ENCODE results near the gene AGFG1. TPM values are rescaled to one million over a fixed set of nuclear protein-coding genes. Genes with fewer than 3 reads are reported as not detected.
A peak's percentile ranks its signal among the peaks of the same experiment; 100 is the strongest.
"Not testable (repeated sequence)": the region's sequence is repeated elsewhere in the genome, so short reads cannot be mapped to it uniquely, and the experiment has no call there.

Gene AGFG1
- total RNA-seq, 1 donor from 2014 or later = 84.1 TPM

GRCh38 chr2:227515742-227516141, 43.8 kb downstream of the AGFG1 start:
- no peak for FAIRE-seq
- H3K4me3 Mint-ChIP-seq (ENCODE audit: unreplicated experiment) = no peak overlapping the region
- peak; percentile 11 for DNase-seq (ENCODE audit: low read depth)
- Histone ChIP-seq H3K9ac (ENCODE audit: low read length) (no peak overlapping the region), H2AFZ (ENCODE audit: low read depth, low read length) (no peak overlapping the region), H3K27me3 (ENCODE audit: insufficient read depth, low read length) (no peaks in the 10 kb centered on the region), H3K4me1 (ENCODE audit: insufficient read depth, low read length) (peaks cover 4% of the 10 kb centered on the region), H3K36me3 (ENCODE audit: insufficient read depth, low read length) (peaks cover 3% of the 10 kb centered on the region), H3K27ac (ENCODE audit: low read depth, low read length) (no peak overlapping the region), H3K9me3 (ENCODE audit: insufficient read depth, low read depth, low read length) (no peaks in the 10 kb centered on the region), H3K4me3 (ENCODE audit: insufficient read depth, low read depth, low read length) (no peak overlapping the region), H3K4me2 (ENCODE audit: low read length) (no peak overlapping the region), H3K79me2 (ENCODE audit: insufficient read depth, low read length) (peaks cover 98% of the 10 kb centered on the region), H4K20me1 (ENCODE audit: insufficient read depth, low read length) (peaks cover 90% of the 10 kb centered on the region)
- H3K9me3 Mint-ChIP-seq (ENCODE audit: unreplicated experiment) = no peaks in the 10 kb centered on the region
- H3K27me3 Mint-ChIP-seq (ENCODE audit: low read depth, unreplicated experiment) = no peaks in the 10 kb centered on the region
- TF ChIP-seq EZH2 (IDR thresholded peaks at IDR 0.05; ENCODE audit: insufficient read depth, low read length) (no peak), CTCF (IDR thresholded peaks at IDR 0.05; ENCODE audit: insufficient read depth, low read depth, low read length) (no peak)
- no peaks in the 10 kb centered on the region for H3K36me3 Mint-ChIP-seq (ENCODE audit: low read depth, unreplicated experiment)
- no peak overlapping the region for H3K27ac Mint-ChIP-seq (ENCODE audit: unreplicated experiment)
- peaks cover 58% of the 10 kb centered on the region for H3K4me1 Mint-ChIP-seq (ENCODE audit: low read depth, unreplicated experiment)

- Histone ChIP-seq H3K9me3 (ENCODE audit: insufficient read depth, low read depth, low read length) (no peaks in the 10 kb centered on the region), H3K4me3 (ENCODE audit: insufficient read depth, low read depth, low read length) (no peak overlapping the region), H3K9ac (ENCODE audit: low read length) (no peak overlapping the region), H3K4me2 (ENCODE audit: low read length) (peak overlapping the region; percentile 13), H3K27me3 (ENCODE audit: insufficient read depth, low read length) (no peaks in the 10 kb centered on the region), H3K79me2 (ENCODE audit: insufficient read depth, low read length) (peaks cover 97% of the 10 kb centered on the region), H3K36me3 (ENCODE audit: insufficient read depth, low read length) (peaks cover 10% of the 10 kb centered on the region), H4K20me1 (ENCODE audit: insufficient read depth, low read length) (peaks cover 82% of the 10 kb centered on the region), H3K27ac (ENCODE audit: low read depth, low read length) (no peak overlapping the region), H3K4me1 (ENCODE audit: insufficient read depth, low read length) (peaks cover 4% of the 10 kb centered on the region), H2AFZ (ENCODE audit: low read depth, low read length) (no peak overlapping the region)
- Mint-ChIP-seq H3K36me3 (ENCODE audit: low read depth, unreplicated experiment) (peaks cover 2% of the 10 kb centered on the region), H3K4me3 (ENCODE audit: unreplicated experiment) (no peak overlapping the region), H3K27ac (ENCODE audit: unreplicated experiment) (peak overlapping the region; percentile 83), H3K27me3 (ENCODE audit: low read depth, unreplicated experiment) (no peaks in the 10 kb centered on the region), H3K9me3 (ENCODE audit: unreplicated experiment) (no peaks in the 10 kb centered on the region), H3K4me1 (ENCODE audit: low read depth, unreplicated experiment) (peaks cover 40% of the 10 kb centered on the region)
- FAIRE-seq = no peak
- DNase-seq (ENCODE audit: low read depth) = no peak
- TF ChIP-seq EZH2 (IDR thresholded peaks at IDR 0.05; ENCODE audit: insufficient read depth, low read length) (no peak), CTCF (IDR thresholded peaks at IDR 0.05; ENCODE audit: insufficient read depth, low read depth, low read length) (no peak)
Measured at GRCh38 chr2:227517724-227518123, 45.8 kb downstream of the AGFG1 start.

GRCh38 chr2:227518278-227518865, 46.4 kb downstream of the AGFG1 start:
- H3K9me3 Mint-ChIP-seq (ENCODE audit: unreplicated experiment); H3K9ac ChIP-seq (ENCODE audit: low read length); H3K4me3 Mint-ChIP-seq (ENCODE audit: unreplicated experiment); H2AFZ ChIP-seq (ENCODE audit: low read depth, low read length); H3K4me1 ChIP-seq (ENCODE audit: insufficient read depth, low read length); H3K27ac ChIP-seq (ENCODE audit: low read depth, low read length); H3K4me3 ChIP-seq (ENCODE audit: insufficient read depth, low read depth, low read length); H3K36me3 Mint-ChIP-seq (ENCODE audit: low read depth, unreplicated experiment); H3K27ac Mint-ChIP-seq (ENCODE audit: unreplicated experiment); H3K9me3 ChIP-seq (ENCODE audit: insufficient read depth, low read depth, low read length); H3K27me3 Mint-ChIP-seq (ENCODE audit: low read depth, unreplicated experiment); FAIRE-seq; H3K27me3 ChIP-seq (ENCODE audit: insufficient read depth, low read length): not testable (repeated sequence)
- H4K20me1 ChIP-seq (ENCODE audit: insufficient read depth, low read length) = peaks cover 79% of the 10 kb centered on the region
- peaks cover 97% of the 10 kb centered on the region for H3K79me2 ChIP-seq (ENCODE audit: insufficient read depth, low read length)
- DNase-seq (ENCODE audit: low read depth) = peak; percentile 66
- H3K4me1 Mint-ChIP-seq (ENCODE audit: low read depth, unreplicated experiment) = peaks cover 34% of the 10 kb centered on the region
- H3K36me3 ChIP-seq (ENCODE audit: insufficient read depth, low read length) = peaks cover 10% of the 10 kb centered on the region
- H3K4me2 ChIP-seq (ENCODE audit: low read length) = peak overlapping the region; percentile 13

- H3K4me3 ChIP-seq (ENCODE audit: insufficient read depth, low read depth, low read length); H3K36me3 Mint-ChIP-seq (ENCODE audit: low read depth, unreplicated experiment); H3K27ac ChIP-seq (ENCODE audit: low read depth, low read length); H3K4me3 Mint-ChIP-seq (ENCODE audit: unreplicated experiment); H2AFZ ChIP-seq (ENCODE audit: low read depth, low read length); FAIRE-seq; H3K4me1 ChIP-seq (ENCODE audit: insufficient read depth, low read length); DNase-seq (ENCODE audit: low read depth); H3K9ac ChIP-seq (ENCODE audit: low read length); H3K9me3 ChIP-seq (ENCODE audit: insufficient read depth, low read depth, low read length); H3K4me2 ChIP-seq (ENCODE audit: low read length); H3K9me3 Mint-ChIP-seq (ENCODE audit: unreplicated experiment); H3K27me3 ChIP-seq (ENCODE audit: insufficient read depth, low read length); H3K27me3 Mint-ChIP-seq (ENCODE audit: low read depth, unreplicated experiment); H3K27ac Mint-ChIP-seq (ENCODE audit: unreplicated experiment): not testable (repeated sequence)
- peaks cover 56% of the 10 kb centered on the region for H4K20me1 ChIP-seq (ENCODE audit: insufficient read depth, low read length)
- peaks cover 26% of the 10 kb centered on the region for H3K36me3 ChIP-seq (ENCODE audit: insufficient read depth, low read length)
- H3K4me1 Mint-ChIP-seq (ENCODE audit: low read depth, unreplicated experiment) = peaks cover 15% of the 10 kb centered on the region
- peaks cover 86% of the 10 kb centered on the region for H3K79me2 ChIP-seq (ENCODE audit: insufficient read depth, low read length)
Measured at GRCh38 chr2:227521178-227521577, 49.2 kb downstream of the AGFG1 start.

All from astrocyte (in vitro differentiated cells and primary cell).